OCI-LY7 (cell line): ENCODE results near the gene ADGRG4. TPM values are rescaled to one million over a fixed set of nuclear protein-coding genes. Genes with fewer than 3 reads are reported as not detected.

Source experiments
- BruUV-seq: library from RNA; stranded (reverse); fragments of 400-500 nt; replicated peaks from 2 replicates; lab custom pipeline; 2021; lab: Mats Ljungman, UMichigan
- CTCF ChIA-PET: fragments of 300-600 bp; sonication (Branson Sonifier 250); formaldehyde crosslinking; loops from one replicate; lab custom pipeline; 2022; ENCODE audit warnings: antibody characterized with exemption; ENCODE audit not compliant: unreplicated experiment; lab: Charles Lee
- POLR2A ChIA-PET: fragments of 300-600 bp; sonication (Branson Sonifier 250); formaldehyde crosslinking; loops from one replicate; lab custom pipeline; 2022; ENCODE audit warnings: antibody characterized with exemption; lab: Charles Lee
- DNase-seq: peaks from one replicate; pipeline ENCODE4 v3.0.0-alpha.2; 2015; ENCODE audit warnings: low spot score
- H2AFZ ChIP-seq: fragments of 200-600 bp; sonication (generic), shearing (Covaris generic); 2 replicates; pipeline ENCODE4 v1.6.1; 2014; ENCODE audit warnings: mild to moderate bottlenecking, antibody characterized with exemption, low read length, moderate library complexity
- H3K27ac ChIP-seq: fragments of 200-600 bp; sonication (generic); 2 replicates; pipeline ENCODE4 v1.5.1; 2014; ENCODE audit warnings: mixed run types, low read depth, mild to moderate bottlenecking, moderate library complexity, low read length, inconsistent platforms; ENCODE audit not compliant: poor library complexity, severe bottlenecking
- H3K36me3 ChIP-seq: fragments of 200-600 bp; sonication (generic); 2 replicates; pipeline ENCODE4 v1.6.1; 2014; ENCODE audit warnings: mild to moderate bottlenecking, antibody characterized with exemption, low read length, moderate library complexity, mixed read lengths; ENCODE audit not compliant: insufficient read depth
- H3K4me1 ChIP-seq: fragments of 200-600 bp; sonication (generic); 2 replicates; pipeline ENCODE4 v1.5.1; 2014; ENCODE audit warnings: mild to moderate bottlenecking, low read length; ENCODE audit not compliant: insufficient read depth, poor library complexity, severe bottlenecking
- H3K4me2 ChIP-seq: fragments of 200-600 bp; sonication (generic); 2 replicates; pipeline ENCODE4 v1.6.1; 2014; ENCODE audit warnings: mild to moderate bottlenecking, low read length
- H3K4me3 ChIP-seq: fragments of 200-600 bp; sonication (generic); 2 replicates; pipeline ENCODE4 v1.5.1; 2014; ENCODE audit warnings: mild to moderate bottlenecking, low read depth, low read length; ENCODE audit not compliant: poor library complexity, severe bottlenecking
- H3K79me2 ChIP-seq: fragments of 200-600 bp; sonication (generic); 2 replicates; pipeline ENCODE4 v1.6.1; 2016; ENCODE audit warnings: low read depth, mild to moderate bottlenecking, low read length, moderate library complexity, mixed read lengths; ENCODE audit not compliant: insufficient read depth
- H3K9me2 ChIP-seq: fragments of 200-600 bp; sonication (generic); 2 replicates; pipeline ENCODE4 v1.6.1; 2016; ENCODE audit warnings: mild to moderate bottlenecking, low read length, mixed read lengths; ENCODE audit not compliant: insufficient read depth
- H3K9me3 ChIP-seq: fragments of 200-600 bp; sonication (generic); 2 replicates; pipeline ENCODE4 v1.6.1; 2014; ENCODE audit warnings: mild to moderate bottlenecking, mixed run types, low read length, mixed read lengths
- H4K20me1 ChIP-seq: fragments of 200-600 bp; sonication (generic); 2 replicates; pipeline ENCODE4 v1.6.1; 2014; ENCODE audit warnings: mild to moderate bottlenecking, antibody characterized with exemption, low read length, moderate library complexity, mixed read lengths; ENCODE audit not compliant: insufficient read depth
- CTCF ChIP-seq: fragments of 200-600 bp; sonication (generic); conservative IDR thresholded peaks from 2 replicates; pipeline ENCODE4 v1.5.1; 2014; ENCODE audit warnings: mild to moderate bottlenecking, antibody characterized with exemption, low read length, moderate library complexity, mixed read lengths
- EZH2phosphoT487 ChIP-seq: fragments of 200-600 bp; sonication (generic); IDR thresholded peaks from 2 replicates; pipeline ENCODE4 v1.6.1; 2018; ENCODE audit warnings: low read depth, borderline replicate concordance, mild to moderate bottlenecking, mixed run types, antibody characterized with exemption, low read length, moderate library complexity, mixed read lengths
- intact Hi-C: fragments of 100-400 bp; cut with micrococcal nuclease; formaldehyde crosslinking; loops from one replicate; pipeline ENCODE4 v1.10.0; 2022; ENCODE audit not compliant: unreplicated experiment
- total RNA-seq, 2 experiments: library from RNA; depleted of rRNA in 1 of 2; stranded (reverse); fragments of >200 nt in 1 of 2; shearing (Covaris generic) in 1 of 2; gene quantifications; 2 replicates each; pipeline ENCODE4 v1.2.3, GENCODE V29; 2014 to 2022

Gene ADGRG4
- total RNA-seq, 2 experiments from 2014 or later: not detected

- no peaks in the 10 kb centered on the region for H3K9me2 ChIP-seq
- H2AFZ ChIP-seq: no peak overlapping the region
- H4K20me1 ChIP-seq: no peaks in the 10 kb centered on the region
- H3K4me2 ChIP-seq: no peak overlapping the region
- H3K79me2 ChIP-seq: no peaks in the 10 kb centered on the region
- BruUV-seq: no TSS peak
- no peaks in the 10 kb centered on the region for H3K36me3 ChIP-seq
- H3K4me3 ChIP-seq: no peak overlapping the region
- H3K9me3 ChIP-seq: no peaks in the 10 kb centered on the region
- no peaks in the 10 kb centered on the region for H3K4me1 ChIP-seq
- TF ChIP-seq CTCF (no peak), EZH2phosphoT487 (no peak)
- ChIA-PET CTCF (no interaction called here), POLR2A (no interaction called here)
- no peak for DNase-seq
- intact Hi-C loops: no loop called here
- H3K27ac ChIP-seq: no peak overlapping the region
Measured at GRCh38 chrX:136260776-136261175, 40.0 kb upstream of the ADGRG4 start.

DNA sequence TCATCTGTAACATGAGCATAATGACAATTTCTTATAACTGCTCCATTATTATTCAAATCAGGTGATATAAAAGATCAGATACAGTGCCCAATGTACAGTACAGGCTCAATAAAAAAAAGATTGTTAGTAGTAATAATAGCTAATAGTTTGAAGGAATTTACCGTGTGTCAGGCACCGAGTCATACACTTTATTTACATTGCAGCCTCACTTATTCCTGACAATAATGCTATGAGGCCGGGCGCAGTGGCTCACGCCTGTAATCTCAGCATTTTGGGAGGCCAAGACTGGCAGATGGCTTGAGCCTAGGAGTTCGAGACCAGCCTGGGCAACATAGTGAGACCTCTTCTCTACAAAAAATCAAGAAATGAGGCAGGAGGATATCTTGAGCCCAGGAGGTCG is 39.4 kb upstream of the ADGRG4 start:
- Histone ChIP-seq H2AFZ (no peak overlapping the region), H3K4me2 (no peak overlapping the region), H3K36me3 (no peaks in the 10 kb centered on the region), H3K9me2 (no peaks in the 10 kb centered on the region), H3K4me1 (no peaks in the 10 kb centered on the region), H3K27ac (no peak overlapping the region), H4K20me1 (no peaks in the 10 kb centered on the region), H3K79me2 (no peaks in the 10 kb centered on the region), H3K4me3 (no peak overlapping the region), H3K9me3 (no peaks in the 10 kb centered on the region)
- CTCF ChIA-PET: no interaction called here
- no peak for TF ChIP-seq CTCF
- TF ChIP-seq EZH2phosphoT487: no peak
- no peak for DNase-seq
- BruUV-seq: no TSS peak
- POLR2A ChIA-PET: no interaction called here
- intact Hi-C loops: no loop called here

DNA sequence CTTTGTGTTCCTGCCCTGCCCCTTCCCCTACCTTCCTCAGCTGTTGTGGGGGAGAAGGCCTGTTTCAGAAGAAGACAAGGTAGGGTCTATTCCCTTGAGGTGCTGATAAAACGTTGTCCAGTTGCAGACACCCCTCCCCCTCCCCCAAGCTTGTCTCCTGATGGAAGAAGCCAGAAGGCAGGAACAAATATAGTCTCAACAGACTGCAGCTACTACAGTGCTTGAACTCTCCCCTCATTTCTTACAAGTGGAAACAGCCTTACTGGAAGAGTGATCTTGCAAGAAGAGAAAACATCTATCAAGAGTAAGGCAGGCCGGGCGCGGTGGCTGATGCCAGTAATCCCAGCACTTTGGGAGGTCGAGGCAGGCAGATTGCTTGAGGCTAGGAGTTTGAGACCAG is 38.5 kb upstream of the ADGRG4 start:
- H3K27ac ChIP-seq: no peak overlapping the region
- H3K79me2 ChIP-seq: no peaks in the 10 kb centered on the region
- DNase-seq: no peak
- no peak for TF ChIP-seq EZH2phosphoT487
- no peak for TF ChIP-seq CTCF
- no peak overlapping the region for H2AFZ ChIP-seq
- no peaks in the 10 kb centered on the region for H3K9me3 ChIP-seq
- no peaks in the 10 kb centered on the region for H4K20me1 ChIP-seq
- no peaks in the 10 kb centered on the region for H3K9me2 ChIP-seq
- intact Hi-C loops: no loop called here
- POLR2A ChIA-PET: interaction anchor here (0.7 kb wide), 1 partner anchor 10 kb away, joined by 3 read pairs; no protein-coding TSS in a partner anchor
- no TSS peak for BruUV-seq
- H3K4me3 ChIP-seq: no peak overlapping the region
- no peak overlapping the region for H3K4me2 ChIP-seq
- CTCF ChIA-PET: no interaction called here
- H3K36me3 ChIP-seq: no peaks in the 10 kb centered on the region
- no peaks in the 10 kb centered on the region for H3K4me1 ChIP-seq
